SK-N-SH (cell line): Measurements from ENCODE around the gene SHQ1. TPM values are rescaled to one million over a fixed set of nuclear protein-coding genes. Genes with fewer than 3 reads are reported as not detected.

ENCODE experiments used
- CTCF ChIA-PET: fragments of 300-600, 350-600 bp; formaldehyde crosslinking; extraction: SDS; loops from one replicate; lab custom pipeline; 2021; lab: Yijun Ruan, JAX
- POLR2A ChIA-PET: fragments of 350-600 bp; sonication (Branson Sonifier 250); formaldehyde crosslinking; extraction: SDS; loops from one replicate; lab custom pipeline; 2020; ENCODE audit warnings: antibody characterized with exemption, inconsistent platforms; lab: Yijun Ruan, JAX
- DNase-seq: peaks from one replicate; pipeline ENCODE4 v3.0.0; 2012
- H2AFZ ChIP-seq: fragments of 200-600 bp; sonication (generic); 2 replicates; pipeline ENCODE4 v1.8.1; 2016; ENCODE audit warnings: antibody characterized with exemption, mild to moderate bottlenecking, low read depth
- H3F3A ChIP-seq: fragments of 200-600 bp; sonication (generic); replicated peaks from 2 replicates; pipeline ENCODE3; 2016; ENCODE audit warnings: antibody characterized with exemption, mild to moderate bottlenecking; ENCODE audit not compliant: insufficient read depth
- H3K27ac ChIP-seq, 2 experiments: fragments of 200-500 bp in 1 of 2; fragments of 200-600 bp in 1 of 2; sonication (Bioruptor generic) in 1 of 2; sonication (generic), shearing (Covaris generic) in 1 of 2; 2 replicates each; pipeline versions ENCODE4 v1.5.1 to v1.6.1; 2014 to 2016; ENCODE audit warnings: low read depth in 2 of 2, inconsistent platforms in 1 of 2, low read length in 1 of 2, mild to moderate bottlenecking in 1 of 2, mixed read lengths in 1 of 2
- H3K27me3 ChIP-seq: fragments of 200-600 bp; sonication (generic), shearing (Covaris generic); 2 replicates; pipeline ENCODE4 v1.6.1; 2016; ENCODE audit warnings: mixed run types; ENCODE audit not compliant: insufficient read depth
- H3K36me3 ChIP-seq, 2 experiments: fragments of 200-500 bp in 1 of 2; fragments of 200-600 bp in 1 of 2; sonication (Bioruptor generic) in 1 of 2; sonication (generic) in 1 of 2; replicated peaks in 1 of 2; 2 replicates each; pipeline versions ENCODE3 to v1.5.1; 2014 to 2016; ENCODE audit warnings: low read length in 1 of 2, mild to moderate bottlenecking in 1 of 2; ENCODE audit not compliant: insufficient read depth in 2 of 2, control insufficient read depth in 1 of 2
- H3K4me1 ChIP-seq, 2 experiments: fragments of 200-500 bp in 1 of 2; fragments of 200-600 bp in 1 of 2; sonication (Bioruptor generic) in 1 of 2; sonication (generic), shearing (Covaris generic) in 1 of 2; 2 replicates each; pipeline versions ENCODE4 v1.5.1 to v1.6.1; 2014 to 2016; ENCODE audit warnings: low read depth in 1 of 2, low read length in 1 of 2, mixed run types in 1 of 2; ENCODE audit not compliant: insufficient read depth in 2 of 2, control insufficient read depth in 1 of 2
- H3K4me2 ChIP-seq: fragments of 200-600 bp; sonication (generic), shearing (Covaris generic); 2 replicates; pipeline ENCODE4 v1.6.1; 2017; ENCODE audit warnings: mixed run types
- H3K4me3 ChIP-seq, 2 experiments: fragments of 200-500 bp in 1 of 2; fragments of 200-600 bp in 1 of 2; sonication (Bioruptor generic) in 1 of 2; sonication (generic), shearing (Covaris generic) in 1 of 2; 2 replicates each; pipeline versions ENCODE4 v1.5.1 to v1.8.1; 2014 to 2016; ENCODE audit warnings: low read depth in 2 of 2, inconsistent platforms in 1 of 2, low read length in 1 of 2, mild to moderate bottlenecking in 1 of 2, mixed read lengths in 1 of 2, moderate library complexity in 1 of 2
- H3K79me2 ChIP-seq: fragments of 200-600 bp; sonication (generic); 2 replicates; pipeline ENCODE4 v1.8.1; 2017; ENCODE audit warnings: mild to moderate bottlenecking; ENCODE audit not compliant: insufficient read depth
- H3K9ac ChIP-seq: fragments of 200-600 bp; sonication (generic); 2 replicates; pipeline ENCODE4 v1.6.1; 2017; ENCODE audit warnings: mixed run types
- H3K9me2 ChIP-seq: fragments of 200-600 bp; sonication (generic); 2 replicates; pipeline ENCODE4 v1.6.1; 2017; ENCODE audit warnings: mixed run types
- H3K9me3 ChIP-seq: fragments of 200-600 bp; sonication (generic); 2 replicates; pipeline ENCODE4 v1.6.1; 2017; ENCODE audit warnings: mixed run types, mild to moderate bottlenecking, moderate library complexity
- H4K20me1 ChIP-seq: fragments of 200-600 bp; sonication (generic); 2 replicates; pipeline ENCODE4 v1.6.1; 2017; ENCODE audit warnings: mild to moderate bottlenecking, mixed run types; ENCODE audit not compliant: insufficient read depth
- GABPA ChIP-seq: IDR thresholded peaks from 2 replicates; pipeline ENCODE4 v1.4.0; 2012; ENCODE audit warnings: low read depth, mild to moderate bottlenecking
- RXRA ChIP-seq: IDR thresholded peaks from 2 replicates; pipeline ENCODE4 v1.4.0; 2012; ENCODE audit warnings: low read depth, mild to moderate bottlenecking, borderline replicate concordance
- SIN3A ChIP-seq: IDR thresholded peaks from 2 replicates; pipeline ENCODE4 v1.6.1; 2012; ENCODE audit warnings: low read depth, mild to moderate bottlenecking, low read length, moderate library complexity, borderline replicate concordance
- TEAD4 ChIP-seq: IDR thresholded peaks from 2 replicates; pipeline ENCODE4 v1.4.0; 2012; ENCODE audit warnings: mild to moderate bottlenecking, borderline replicate concordance; ENCODE audit not compliant: insufficient read depth
- YY1 ChIP-seq: IDR thresholded peaks from 2 replicates; pipeline ENCODE4 v1.4.0; 2012; ENCODE audit warnings: low read depth, mild to moderate bottlenecking
- WGBS: methylation state at CpG from one replicate; pipeline ENCODE4 v1.1.6; 2017; ENCODE audit warnings: low lambda C conversion rate; 5-methylcytosine and 5-hydroxymethylcytosine counted together
- polyA plus RNA-seq, 3 experiments: library from polyadenylated mRNA; depleted of rRNA; stranded (reverse); fragments of >200 nt; gene quantifications; 2 replicates each; pipeline ENCODE4 v1.2.3, GENCODE V29; 2012
- TF ChIP-seq, protein P1 (sequence below): IDR thresholded peaks from 2 replicates; pipeline ENCODE4 v1.6.1; 2012; ENCODE audit warnings: mild to moderate bottlenecking, low read depth, low read length, moderate library complexity
- TF ChIP-seq, protein P2 (sequence below): fragments of 150-350 bp; IDR thresholded peaks from 2 replicates; pipeline ENCODE4 v1.6.1; 2017; ENCODE audit warnings: antibody characterized with exemption, low read length, low read depth, borderline replicate concordance
- TF ChIP-seq, protein P3 (sequence below): IDR thresholded peaks from 2 replicates; pipeline ENCODE4 v1.4.0; 2012; ENCODE audit warnings: low read depth, borderline replicate concordance

The SHQ1 gene
- polyA plus RNA-seq, 1 of the 3 experiments (the other 2 are of a cell fraction) = 10.5 TPM

DNA sequence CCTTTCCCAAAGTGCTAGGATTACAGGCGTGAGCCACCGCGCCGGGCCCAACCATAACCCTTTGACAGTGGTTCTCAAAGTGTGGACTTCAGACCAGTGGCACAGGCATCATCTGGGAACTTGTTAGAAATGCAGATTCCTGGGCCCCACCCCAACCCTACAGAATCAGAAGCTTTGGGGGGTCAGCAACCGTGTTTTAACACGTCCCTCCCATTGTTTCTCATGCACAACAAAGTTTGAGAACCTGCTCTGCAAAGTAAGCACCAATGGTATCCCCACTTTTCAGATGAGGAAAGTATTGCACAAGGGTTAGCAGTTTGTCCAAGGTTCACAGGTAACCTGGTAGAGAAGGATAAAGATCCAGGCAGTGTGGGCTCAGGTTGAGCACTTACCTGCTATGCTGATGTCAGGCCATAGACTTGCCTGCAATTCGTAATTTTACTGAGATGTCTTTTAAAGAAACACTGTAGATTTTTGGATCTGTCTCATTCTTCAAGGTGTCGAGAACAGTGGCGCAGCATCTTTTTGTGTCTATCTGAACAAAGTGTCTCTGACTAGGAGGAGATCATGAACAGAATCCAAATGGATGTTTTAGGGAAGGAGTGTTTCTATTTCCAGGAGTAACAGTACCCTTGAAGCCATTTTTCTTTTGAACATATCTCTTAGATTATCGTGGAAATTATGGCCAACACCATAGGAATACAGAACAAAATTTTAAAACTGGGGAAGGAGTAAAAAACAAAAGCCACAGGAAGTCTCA is 42.1 kb upstream of the SHQ1 start (continued):
- TF ChIP-seq, protein P1, sequence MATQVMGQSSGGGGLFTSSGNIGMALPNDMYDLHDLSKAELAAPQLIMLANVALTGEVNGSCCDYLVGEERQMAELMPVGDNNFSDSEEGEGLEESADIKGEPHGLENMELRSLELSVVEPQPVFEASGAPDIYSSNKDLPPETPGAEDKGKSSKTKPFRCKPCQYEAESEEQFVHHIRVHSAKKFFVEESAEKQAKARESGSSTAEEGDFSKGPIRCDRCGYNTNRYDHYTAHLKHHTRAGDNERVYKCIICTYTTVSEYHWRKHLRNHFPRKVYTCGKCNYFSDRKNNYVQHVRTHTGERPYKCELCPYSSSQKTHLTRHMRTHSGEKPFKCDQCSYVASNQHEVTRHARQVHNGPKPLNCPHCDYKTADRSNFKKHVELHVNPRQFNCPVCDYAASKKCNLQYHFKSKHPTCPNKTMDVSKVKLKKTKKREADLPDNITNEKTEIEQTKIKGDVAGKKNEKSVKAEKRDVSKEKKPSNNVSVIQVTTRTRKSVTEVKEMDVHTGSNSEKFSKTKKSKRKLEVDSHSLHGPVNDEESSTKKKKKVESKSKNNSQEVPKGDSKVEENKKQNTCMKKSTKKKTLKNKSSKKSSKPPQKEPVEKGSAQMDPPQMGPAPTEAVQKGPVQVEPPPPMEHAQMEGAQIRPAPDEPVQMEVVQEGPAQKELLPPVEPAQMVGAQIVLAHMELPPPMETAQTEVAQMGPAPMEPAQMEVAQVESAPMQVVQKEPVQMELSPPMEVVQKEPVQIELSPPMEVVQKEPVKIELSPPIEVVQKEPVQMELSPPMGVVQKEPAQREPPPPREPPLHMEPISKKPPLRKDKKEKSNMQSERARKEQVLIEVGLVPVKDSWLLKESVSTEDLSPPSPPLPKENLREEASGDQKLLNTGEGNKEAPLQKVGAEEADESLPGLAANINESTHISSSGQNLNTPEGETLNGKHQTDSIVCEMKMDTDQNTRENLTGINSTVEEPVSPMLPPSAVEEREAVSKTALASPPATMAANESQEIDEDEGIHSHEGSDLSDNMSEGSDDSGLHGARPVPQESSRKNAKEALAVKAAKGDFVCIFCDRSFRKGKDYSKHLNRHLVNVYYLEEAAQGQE = no peak
- TF ChIP-seq GABPA (no peak), TEAD4 (no peak), RXRA (no peak)
- TF ChIP-seq, protein P2, sequence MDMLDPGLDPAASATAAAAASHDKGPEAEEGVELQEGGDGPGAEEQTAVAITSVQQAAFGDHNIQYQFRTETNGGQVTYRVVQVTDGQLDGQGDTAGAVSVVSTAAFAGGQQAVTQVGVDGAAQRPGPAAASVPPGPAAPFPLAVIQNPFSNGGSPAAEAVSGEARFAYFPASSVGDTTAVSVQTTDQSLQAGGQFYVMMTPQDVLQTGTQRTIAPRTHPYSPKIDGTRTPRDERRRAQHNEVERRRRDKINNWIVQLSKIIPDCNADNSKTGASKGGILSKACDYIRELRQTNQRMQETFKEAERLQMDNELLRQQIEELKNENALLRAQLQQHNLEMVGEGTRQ = no peak
- TF ChIP-seq, protein P3, sequence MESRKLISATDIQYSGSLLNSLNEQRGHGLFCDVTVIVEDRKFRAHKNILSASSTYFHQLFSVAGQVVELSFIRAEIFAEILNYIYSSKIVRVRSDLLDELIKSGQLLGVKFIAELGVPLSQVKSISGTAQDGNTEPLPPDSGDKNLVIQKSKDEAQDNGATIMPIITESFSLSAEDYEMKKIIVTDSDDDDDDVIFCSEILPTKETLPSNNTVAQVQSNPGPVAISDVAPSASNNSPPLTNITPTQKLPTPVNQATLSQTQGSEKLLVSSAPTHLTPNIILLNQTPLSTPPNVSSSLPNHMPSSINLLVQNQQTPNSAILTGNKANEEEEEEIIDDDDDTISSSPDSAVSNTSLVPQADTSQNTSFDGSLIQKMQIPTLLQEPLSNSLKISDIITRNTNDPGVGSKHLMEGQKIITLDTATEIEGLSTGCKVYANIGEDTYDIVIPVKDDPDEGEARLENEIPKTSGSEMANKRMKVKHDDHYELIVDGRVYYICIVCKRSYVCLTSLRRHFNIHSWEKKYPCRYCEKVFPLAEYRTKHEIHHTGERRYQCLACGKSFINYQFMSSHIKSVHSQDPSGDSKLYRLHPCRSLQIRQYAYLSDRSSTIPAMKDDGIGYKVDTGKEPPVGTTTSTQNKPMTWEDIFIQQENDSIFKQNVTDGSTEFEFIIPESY = no peak
- TF ChIP-seq, all 33 proteins: peak for 0

DNA sequence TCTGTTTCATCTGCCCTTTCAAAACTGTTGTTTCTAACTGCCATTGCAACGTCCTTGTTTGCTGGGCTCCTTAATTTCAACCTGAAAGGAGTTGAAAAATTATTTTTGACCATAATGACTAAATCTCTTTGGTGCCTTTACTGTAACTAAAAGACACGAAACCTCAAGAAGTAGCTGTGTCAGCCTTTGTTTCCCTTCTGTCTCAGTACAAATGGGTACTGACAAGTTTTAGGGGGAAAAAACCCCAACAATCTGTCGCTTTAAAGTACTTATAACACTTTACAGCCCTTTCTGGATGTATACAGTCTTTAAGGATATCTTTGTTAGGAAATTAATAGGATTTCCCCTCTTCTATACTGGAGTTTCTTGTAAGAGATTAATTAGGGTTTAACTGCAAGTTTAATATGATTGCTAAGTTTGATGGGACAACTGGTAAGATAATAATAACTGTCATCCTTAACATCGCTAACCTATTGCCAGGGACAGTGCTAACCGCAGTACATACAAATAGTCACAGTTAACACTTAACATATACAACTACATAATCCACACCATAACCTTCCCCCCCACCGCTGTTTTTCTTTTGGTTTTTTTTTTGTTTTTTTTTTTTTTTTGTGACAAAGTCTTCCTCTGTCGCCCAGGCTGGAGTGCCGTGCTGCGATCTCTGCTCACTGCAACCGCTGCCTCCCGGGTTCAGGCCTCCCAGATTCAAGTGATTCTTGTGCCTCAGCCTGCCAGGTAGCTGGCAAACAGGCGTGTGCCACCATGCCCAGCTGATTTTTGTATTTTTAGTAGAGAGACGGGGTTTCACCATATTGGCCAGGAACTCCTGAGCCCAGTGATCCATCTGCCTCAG is 41.3 kb upstream of the SHQ1 start:
- peak overlapping the region in 1 of 2 experiments; percentile 92; a peak in 2 of 4 replicates for H3K27ac ChIP-seq
- ChIA-PET POLR2A (no interaction called here), CTCF (interaction anchor here (1.0 to 1.4 kb wide), 4 partner anchors 10 to 1014 kb away, joined by 3 to 7 read pairs (median 4); no protein-coding TSS in a partner anchor)
- no peak overlapping the region for H2AFZ ChIP-seq
- DNase-seq = no peak
- peak overlapping the region; percentile 53; the same call in 1 of the 2 replicates for H3K9ac ChIP-seq
- no peaks in the 10 kb centered on the region for H3K9me2 ChIP-seq
- no peaks in the 10 kb centered on the region for H4K20me1 ChIP-seq
- H3F3A ChIP-seq = peaks cover 30% of the 10 kb centered on the region
- no peaks in the 10 kb centered on the region for H3K9me3 ChIP-seq
- peak overlapping the region; percentile 84 for H3K4me2 ChIP-seq
- TF ChIP-seq YY1 (no peak), SIN3A (no peak)
- H3K36me3 ChIP-seq = no peaks in the 10 kb centered on the region
- WGBS = 87% methylated on average over 13 of the region's 13 CpGs
- peak overlapping the region; percentile 68 to 69 for H3K4me3 ChIP-seq
- H3K79me2 ChIP-seq = peaks cover 19% of the 10 kb centered on the region; the same call in 1 of the 2 replicates
- H3K4me1 ChIP-seq = peaks cover 26 to 29% of the 10 kb centered on the region in 2 experiments; a peak in 3 of 4 replicates
- no peaks in the 10 kb centered on the region for H3K27me3 ChIP-seq
